CMK (cell line): ENCODE data around the gene VPS16.
"Not testable (repeated sequence)": the region's sequence is repeated elsewhere in the genome, so short reads cannot be mapped to it uniquely, and the experiment has no call there.

Experiments
- DNase-seq: peaks from one replicate; pipeline ENCODE4 v3.0.0-alpha.2; 2010; ENCODE audit warnings: low read depth

The VPS16 gene

DNA sequence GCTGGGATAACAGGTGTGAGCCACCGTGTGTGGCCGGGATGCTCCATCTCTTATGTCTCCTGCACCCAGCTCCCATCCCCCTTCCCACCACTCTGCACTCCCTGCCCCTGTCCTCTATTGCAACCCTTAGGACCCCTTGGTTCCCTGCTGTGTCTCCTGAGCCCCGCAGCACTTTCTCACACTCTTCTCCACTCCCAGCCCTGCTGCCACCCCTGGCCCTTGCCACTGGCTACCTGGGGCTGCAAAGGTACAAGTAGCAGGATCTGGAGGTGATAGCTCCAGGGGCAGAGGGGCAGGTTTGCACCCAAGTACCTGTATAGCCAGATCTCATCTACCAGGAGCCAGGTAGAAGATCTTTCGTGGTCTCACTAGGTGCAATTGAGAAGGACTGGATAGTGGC lies 33.5 kb upstream of the VPS16 start:
- no peak for DNase-seq

- DNase-seq, result not testable (repeated sequence)
Measured at GRCh38 chr20:2807929-2808328, 32.6 kb upstream of the VPS16 start.

DNA sequence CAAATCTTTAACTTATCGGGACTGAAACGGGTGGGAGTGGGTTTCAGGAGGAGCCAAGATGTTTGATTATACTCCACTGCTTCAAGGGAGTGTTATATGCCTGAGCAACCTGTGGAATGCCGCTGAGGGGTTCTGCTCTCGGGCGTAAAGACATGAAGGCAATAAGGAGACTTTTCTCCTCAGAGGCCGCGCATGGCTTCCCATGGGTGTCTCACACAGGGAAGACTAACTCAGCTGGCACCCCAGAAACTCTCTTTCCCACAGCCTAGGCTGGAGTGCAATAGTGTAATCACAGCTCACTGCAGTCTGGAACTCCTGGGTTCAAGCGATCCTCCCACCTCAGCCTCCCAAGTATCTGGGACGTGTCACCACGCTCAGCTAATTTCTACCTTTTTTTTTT lies 30.9 kb upstream of the VPS16 start:
- DNase-seq, result no peak

- no peak for DNase-seq
Measured at GRCh38 chr20:2812189-2812588, 28.4 kb upstream of the VPS16 start.

- DNase-seq, result no peak
Measured at GRCh38 chr20:2814076-2814475, 26.5 kb upstream of the VPS16 start.

- peak; percentile 75 for DNase-seq
Measured at GRCh38 chr20:2814587-2815051, 25.9 kb upstream of the VPS16 start, which contains the start of gene C20orf141. C20orf141 (plus strand) TSS chr20:2814987; CDS start chr20:2815185, 198 bp downstream.

DNA sequence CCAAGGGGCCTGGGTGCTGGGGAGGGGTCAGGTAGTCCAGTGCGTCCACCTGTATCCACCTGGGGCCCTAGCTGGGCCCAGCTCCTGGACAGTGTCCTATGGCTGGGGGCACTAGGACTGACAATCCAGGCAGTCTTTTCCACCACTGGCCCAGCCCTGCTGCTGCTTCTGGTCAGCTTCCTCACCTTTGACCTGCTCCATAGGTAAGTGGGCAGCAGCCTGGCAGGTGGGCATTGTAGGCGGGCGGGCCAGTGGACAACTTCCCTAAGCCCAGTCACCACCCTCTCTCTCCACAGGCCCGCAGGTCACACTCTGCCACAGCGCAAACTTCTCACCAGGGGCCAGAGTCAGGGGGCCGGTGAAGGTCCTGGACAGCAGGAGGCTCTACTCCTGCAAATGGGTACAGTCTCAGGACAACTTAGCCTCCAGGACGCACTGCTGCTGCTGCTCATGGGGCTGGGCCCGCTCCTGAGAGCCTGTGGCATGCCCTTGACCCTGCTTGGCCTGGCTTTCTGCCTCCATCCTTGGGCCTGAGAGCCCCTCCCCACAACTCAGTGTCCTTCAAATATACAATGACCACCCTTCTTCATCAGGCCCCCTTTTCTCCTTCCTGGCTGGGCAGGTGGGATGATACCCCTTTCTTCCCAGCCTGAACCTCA lies 25.2 kb upstream of the VPS16 start:
- no peak for DNase-seq

DNA sequence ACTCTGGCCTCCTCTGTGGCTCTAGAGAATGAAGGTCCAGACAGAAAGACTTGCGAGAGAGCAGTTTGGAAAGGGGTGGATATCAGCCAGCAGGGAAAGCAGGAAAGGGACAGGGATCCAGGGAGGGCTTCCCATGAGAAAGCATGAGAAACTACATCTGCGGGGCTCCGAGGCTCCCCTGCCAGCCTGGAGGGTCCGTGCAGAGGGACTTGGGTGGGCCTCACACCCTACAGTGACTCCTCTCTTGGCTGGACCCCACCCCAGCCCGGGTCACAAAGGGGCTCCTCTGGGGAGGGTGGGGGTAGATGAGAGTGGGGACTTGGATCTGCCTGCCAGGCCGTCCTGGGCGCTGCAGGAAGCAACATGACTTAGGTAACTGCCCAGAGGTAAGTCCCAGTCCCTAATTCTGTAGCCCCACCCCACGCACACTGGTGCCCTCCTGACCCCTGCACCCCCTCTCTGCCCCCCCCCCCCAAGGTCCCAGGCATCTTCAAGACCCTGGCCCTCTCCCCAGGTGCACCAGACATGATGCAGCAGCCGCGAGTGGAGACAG lies 24.4 kb upstream of the VPS16 start, which contains the start of gene TMEM239:
Gene TMEM239 (plus strand): TSS at position 335 of the 553 bp plus-strand sequence. CDS start 191 bp downstream, at position 526.
- no peak for DNase-seq

DNA sequence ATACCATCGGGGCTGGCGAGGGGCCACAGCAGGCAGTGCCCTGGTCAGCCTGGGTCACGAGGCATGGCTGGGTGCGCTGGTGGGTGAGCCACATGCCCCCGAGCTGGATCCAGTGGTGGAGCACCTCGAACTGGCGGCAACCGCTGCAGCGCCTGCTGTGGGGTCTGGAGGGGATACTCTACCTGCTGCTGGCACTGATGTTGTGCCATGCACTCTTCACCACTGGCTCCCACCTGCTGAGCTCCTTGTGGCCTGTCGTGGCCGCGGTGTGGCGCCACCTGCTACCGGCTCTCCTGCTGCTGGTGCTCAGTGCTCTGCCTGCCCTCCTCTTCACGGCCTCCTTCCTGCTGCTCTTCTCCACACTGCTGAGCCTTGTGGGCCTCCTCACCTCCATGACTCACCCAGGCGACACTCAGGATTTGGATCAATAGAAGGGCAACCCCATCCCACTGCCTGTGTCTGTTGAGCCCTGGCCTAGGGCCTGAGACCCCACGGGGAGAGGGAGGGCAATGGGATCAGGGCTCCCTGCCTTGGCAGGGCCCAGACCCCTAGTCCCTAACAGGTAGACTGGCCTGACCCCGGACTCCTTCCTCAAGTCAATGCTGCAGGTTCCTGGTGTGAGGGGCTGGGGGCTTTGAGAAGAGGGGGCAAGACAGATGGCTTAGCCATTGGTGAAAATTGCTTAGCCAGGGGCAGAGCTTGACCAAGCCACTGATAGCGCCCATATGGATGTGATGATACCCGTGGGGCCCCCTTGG lies 23.8 kb upstream of the VPS16 start:
- no peak for DNase-seq

GRCh38 chr20:2817341-2817726 lies 23.2 kb upstream of the VPS16 start:
- DNase-seq, result no peak

GRCh38 chr20:2817891-2818595 lies 22.5 kb upstream of the VPS16 start:
- no peak for DNase-seq

DNA sequence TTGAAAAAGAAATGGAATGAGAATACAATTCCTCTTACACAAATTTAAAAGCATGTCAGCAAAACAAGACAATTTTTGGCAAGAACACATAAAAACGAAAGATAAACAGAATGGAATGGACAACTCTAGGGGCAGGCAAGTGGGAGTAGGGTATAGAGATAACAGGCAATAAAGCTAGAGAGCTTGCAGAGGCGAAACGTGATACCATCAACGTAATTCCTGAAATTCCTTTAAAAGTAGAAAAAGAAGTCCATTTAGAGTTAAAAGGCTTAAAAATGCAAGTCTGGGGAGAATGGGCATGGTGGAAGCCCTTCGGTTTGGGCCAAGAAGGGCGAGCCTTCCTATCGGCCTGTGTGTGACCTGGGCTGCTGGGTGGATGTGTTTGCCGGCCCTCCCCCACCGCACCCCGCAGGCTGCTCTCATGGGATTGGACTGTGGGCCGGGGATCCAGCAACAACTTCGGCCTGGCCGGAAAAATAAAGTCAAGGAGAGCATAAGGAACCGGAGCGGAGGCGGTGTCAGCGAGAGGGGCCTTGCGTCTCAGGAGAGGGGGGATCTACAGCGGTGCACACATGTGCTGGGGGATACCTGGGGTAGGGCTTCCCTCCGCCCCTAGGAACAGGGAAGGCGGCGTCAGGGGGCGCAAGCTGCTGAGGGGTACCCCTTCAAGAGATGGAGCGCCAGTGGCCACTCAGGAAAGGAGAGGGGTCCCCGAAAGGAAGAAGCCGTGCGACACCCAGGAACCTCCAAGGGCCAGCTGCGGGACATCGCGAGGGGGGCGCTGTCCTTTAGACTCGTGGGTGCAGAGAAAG lies 20.3 kb upstream of the VPS16 start:
- no peak for DNase-seq

DNA sequence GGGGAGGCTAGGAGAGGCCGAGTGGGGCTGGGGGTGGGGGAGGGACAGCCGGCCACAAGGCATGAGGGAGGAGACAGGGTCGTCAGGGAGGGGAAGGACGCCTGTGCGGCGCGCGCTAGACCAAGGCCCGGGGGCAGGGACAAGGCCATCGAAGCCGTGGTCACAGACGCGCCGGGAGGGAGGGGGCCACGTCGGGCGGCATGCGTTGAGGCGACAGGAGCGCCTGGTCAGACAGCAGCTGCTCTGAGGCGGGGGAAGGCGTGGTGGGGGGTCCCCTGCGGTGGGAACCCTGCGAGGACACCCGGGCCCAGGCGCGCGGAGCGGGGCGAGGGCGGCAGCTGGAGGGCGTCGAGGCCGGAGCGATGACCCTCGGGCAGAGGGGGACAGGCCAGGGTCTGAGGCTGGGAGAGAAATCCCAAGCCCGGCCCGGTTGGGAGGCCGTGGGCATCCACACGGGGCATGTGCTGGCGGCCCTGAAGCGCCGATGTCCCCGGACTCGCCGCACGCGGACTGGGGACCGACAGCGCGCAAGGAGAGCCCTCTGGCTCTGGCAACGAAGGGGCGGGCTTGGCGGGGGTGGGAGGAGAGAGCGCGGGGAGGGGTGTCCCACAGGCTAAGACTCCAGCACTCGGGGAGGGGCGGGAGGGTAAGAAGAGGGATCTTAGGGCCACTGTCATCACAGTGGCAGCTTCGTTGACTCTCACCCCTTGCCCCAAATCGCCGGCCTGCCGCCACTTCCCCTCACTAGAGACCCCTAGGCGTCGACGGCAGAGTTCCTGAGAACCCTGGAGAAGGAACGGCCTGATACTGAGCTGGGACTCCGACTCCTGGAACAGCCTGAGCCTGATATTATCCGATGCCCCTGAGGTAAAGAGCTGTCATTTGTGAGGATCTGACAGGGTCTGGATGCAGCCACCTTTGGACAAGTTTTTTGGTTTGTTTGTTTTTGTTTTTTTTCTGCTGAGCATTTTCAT lies 19.4 kb upstream of the VPS16 start:
- DNase-seq, result no peak

DNA sequence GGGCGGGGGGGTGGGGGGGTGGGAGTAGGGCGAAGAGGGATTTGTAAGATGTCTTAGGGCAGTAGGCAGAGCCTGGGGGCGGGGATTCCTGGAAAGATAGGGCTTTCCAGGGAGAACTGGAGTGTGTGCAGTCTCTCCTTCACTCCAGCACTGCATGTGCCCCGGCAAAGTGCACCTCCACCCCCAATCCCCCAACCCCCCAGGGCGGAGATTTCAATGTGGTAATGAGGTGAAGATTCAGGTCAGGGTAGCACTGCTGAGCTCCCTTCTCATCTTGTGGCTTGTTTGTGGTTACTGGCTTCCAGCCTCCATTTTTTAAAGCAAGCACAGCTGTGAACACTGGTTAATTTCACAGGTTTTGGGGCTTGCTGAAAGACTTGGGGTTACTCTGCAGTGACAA lies 18.5 kb upstream of the VPS16 start:
- peak; percentile 49 for DNase-seq

DNA sequence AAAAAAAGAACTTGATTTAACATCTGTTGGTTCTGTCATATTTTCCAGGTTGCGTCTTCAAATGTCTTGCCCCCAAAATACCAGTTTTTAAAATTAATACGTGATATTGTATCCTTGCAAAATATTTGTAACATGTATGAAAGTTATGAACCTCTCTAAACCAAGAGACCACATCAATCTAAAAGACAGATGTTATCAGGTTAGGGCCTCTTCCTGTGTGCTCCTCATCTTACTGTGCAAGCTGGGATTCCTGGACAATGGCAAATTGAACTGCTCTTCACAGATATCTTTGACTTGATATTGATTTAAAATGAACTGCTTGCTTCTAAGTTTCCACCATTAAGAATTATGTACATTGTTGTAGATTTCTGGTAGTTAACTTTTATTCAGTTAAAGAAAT lies 14.8 kb upstream of the VPS16 start:
- DNase-seq, result peak; percentile 30

GRCh38 chr20:2826655-2827054 lies 13.9 kb upstream of the VPS16 start:
- DNase-seq, result no peak

GRCh38 chr20:2829376-2829775 lies 11.2 kb upstream of the VPS16 start:
- DNase-seq, result no peak

GRCh38 chr20:2831206-2831605 lies 9.3 kb upstream of the VPS16 start:
- DNase-seq, result not testable (repeated sequence)

DNA sequence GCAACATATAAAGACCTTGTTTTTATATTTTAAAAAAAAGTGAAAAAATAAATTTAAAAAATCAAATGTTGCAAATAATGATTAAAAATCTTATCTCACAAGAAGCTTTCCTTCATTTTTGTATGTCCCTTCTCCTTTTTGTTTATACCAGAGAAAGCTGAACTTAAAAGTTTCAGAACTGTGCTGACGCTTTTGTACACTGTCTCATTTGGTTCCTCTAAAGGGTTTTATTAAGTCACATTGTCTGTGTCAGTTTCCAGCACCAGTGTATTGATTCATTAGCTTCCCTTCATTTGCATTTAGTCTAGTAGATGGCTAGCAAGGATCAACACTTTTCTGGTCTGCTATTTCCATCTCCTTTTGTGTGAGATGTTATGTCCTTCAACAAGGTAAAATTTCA lies 6.8 kb upstream of the VPS16 start:
- no peak for DNase-seq

- DNase-seq, result no peak
Measured at GRCh38 chr20:2834401-2835110, 6.0 kb upstream of the VPS16 start.
